Loucy (cell line): ENCODE measurements around the gene INSRR.

ENCODE experiments used
- H2AFZ ChIP-seq: fragments of 200-600 bp; sonication (generic); 2 replicates; pipeline ENCODE4 v1.6.0; 2016; ENCODE audit warnings: antibody characterized with exemption, mild to moderate bottlenecking, low read length, moderate library complexity
- H3F3A ChIP-seq: fragments of 200-600 bp; 2 replicates; pipeline ENCODE4 v1.6.0; 2016; ENCODE audit warnings: antibody characterized with exemption, low read depth, mild to moderate bottlenecking
- H3K27me3 ChIP-seq: fragments of 200-600 bp; sonication (generic); 2 replicates; pipeline ENCODE4 v1.6.1; 2014; ENCODE audit warnings: low read length, mild to moderate bottlenecking; ENCODE audit not compliant: insufficient read depth, poor library complexity, severe bottlenecking
- H3K36me3 ChIP-seq: fragments of 200-600 bp; sonication (generic); 2 replicates; pipeline ENCODE4 v1.6.1; 2016; ENCODE audit warnings: low read length; ENCODE audit not compliant: insufficient read depth
- H3K4me1 ChIP-seq: fragments of 200-600 bp; sonication (generic); 2 replicates; pipeline ENCODE4 v1.5.1; 2014; ENCODE audit warnings: low read length, mild to moderate bottlenecking; ENCODE audit not compliant: insufficient read depth, poor library complexity, severe bottlenecking
- H3K4me2 ChIP-seq: fragments of 200-600 bp; sonication (generic); 2 replicates; pipeline ENCODE4 v1.6.0; 2014; ENCODE audit warnings: antibody characterized with exemption, low read length, low read depth, mild to moderate bottlenecking; ENCODE audit not compliant: poor library complexity, severe bottlenecking
- H3K4me3 ChIP-seq: fragments of 200-600 bp; sonication (generic); 2 replicates; pipeline ENCODE4 v1.5.1; 2014; ENCODE audit warnings: low read length, mild to moderate bottlenecking, mixed read lengths; ENCODE audit not compliant: poor library complexity, severe bottlenecking
- H3K79me2 ChIP-seq: fragments of 200-600 bp; sonication (generic); 2 replicates; pipeline ENCODE4 v1.6.1; 2014; ENCODE audit warnings: low read length; ENCODE audit not compliant: insufficient read depth
- H3K9ac ChIP-seq: fragments of 200-600 bp; sonication (generic); 2 replicates; pipeline ENCODE4 v1.6.0; 2014; ENCODE audit warnings: mild to moderate bottlenecking, low read depth, low read length, moderate library complexity; ENCODE audit not compliant: poor library complexity, severe bottlenecking
- H3K9me2 ChIP-seq: fragments of 200-600 bp; sonication (generic); replicated peaks from 2 replicates; pipeline ENCODE4 v1.6.1; 2016; ENCODE audit warnings: low read depth, low read length, mixed read lengths
- H3K9me3 ChIP-seq: fragments of 200-600 bp; sonication (generic); 2 replicates; pipeline ENCODE4 v1.6.1; 2014; ENCODE audit warnings: mild to moderate bottlenecking, antibody characterized with exemption, low read length, low read depth; ENCODE audit not compliant: insufficient read depth
- H4K20me1 ChIP-seq: fragments of 200-600 bp; sonication (generic); 2 replicates; pipeline ENCODE4 v1.6.0; 2014; ENCODE audit warnings: antibody characterized with exemption, low read length, mild to moderate bottlenecking; ENCODE audit not compliant: insufficient read depth, poor library complexity, severe bottlenecking
- CTCF ChIP-seq: fragments of 200-600 bp; sonication (generic); conservative IDR thresholded peaks from 2 replicates; pipeline ENCODE4 v1.5.1; 2014; ENCODE audit warnings: mild to moderate bottlenecking, antibody characterized with exemption, low read length
- EZH2phosphoT487 ChIP-seq: fragments of 200-600 bp; IDR thresholded peaks from 2 replicates; pipeline ENCODE4 v1.6.1; 2018; ENCODE audit warnings: antibody characterized with exemption, mild to moderate bottlenecking, moderate library complexity, borderline replicate concordance

INSRR gene

GRCh38 chr1:156822680-156823079 is 36.2 kb downstream of the INSRR start:
- H3K4me2 ChIP-seq, result no peak overlapping the region
- H3K4me3 ChIP-seq, result no peak overlapping the region
- no peaks in the 10 kb centered on the region for H3K36me3 ChIP-seq
- H3K4me1 ChIP-seq, result no peaks in the 10 kb centered on the region
- no peaks in the 10 kb centered on the region for H4K20me1 ChIP-seq
- TF ChIP-seq CTCF, result no peak
- no peak for TF ChIP-seq EZH2phosphoT487
- H2AFZ ChIP-seq, result no peak overlapping the region
- H3K9ac ChIP-seq, result no peak overlapping the region
- H3K27me3 ChIP-seq, result no peaks in the 10 kb centered on the region
- H3K79me2 ChIP-seq, result no peaks in the 10 kb centered on the region
- H3K9me2 ChIP-seq, result no peaks in the 10 kb centered on the region
- H3F3A ChIP-seq, result no peaks in the 10 kb centered on the region
- H3K9me3 ChIP-seq, result no peaks in the 10 kb centered on the region

GRCh38 chr1:156821801-156822200 is 37.1 kb downstream of the INSRR start:
- no peak for TF ChIP-seq CTCF
- TF ChIP-seq EZH2phosphoT487, result no peak
- H3K4me3 ChIP-seq, result no peak overlapping the region
- H2AFZ ChIP-seq, result no peak overlapping the region
- peaks cover 7% of the 10 kb centered on the region for H3K4me1 ChIP-seq
- no peaks in the 10 kb centered on the region for H3K79me2 ChIP-seq
- no peak overlapping the region for H3K4me2 ChIP-seq
- no peaks in the 10 kb centered on the region for H3F3A ChIP-seq
- H3K36me3 ChIP-seq, result no peaks in the 10 kb centered on the region
- no peaks in the 10 kb centered on the region for H3K9me3 ChIP-seq
- no peak overlapping the region for H3K9ac ChIP-seq
- no peaks in the 10 kb centered on the region for H3K9me2 ChIP-seq
- H4K20me1 ChIP-seq, result no peaks in the 10 kb centered on the region
- H3K27me3 ChIP-seq, result no peaks in the 10 kb centered on the region

GRCh38 chr1:156816561-156817328 is 42.2 kb downstream of the INSRR start, which contains the start of gene SH2D2A:
Gene SH2D2A, minus strand, starts transcription at chr1:156816848. Its CDS starts 140 bp downstream, at chr1:156816708.
- peaks cover 27% of the 10 kb centered on the region for H3K4me1 ChIP-seq
- H3F3A ChIP-seq, result no peaks in the 10 kb centered on the region
- no peaks in the 10 kb centered on the region for H3K9me3 ChIP-seq
- H3K4me2 ChIP-seq, result peak within 1 kb of the TSS; percentile 79
- H4K20me1 ChIP-seq, result no peaks in the 10 kb centered on the region
- H2AFZ ChIP-seq, result peak within 1 kb of the TSS; percentile 55
- H3K9me2 ChIP-seq, result no peaks in the 10 kb centered on the region
- H3K9ac ChIP-seq, result peak within 1 kb of the TSS; percentile 73
- peak within 1 kb of the TSS; percentile 76 for H3K4me3 ChIP-seq
- H3K79me2 ChIP-seq, result peaks cover 23% of the 10 kb centered on the region; the same call in 1 of the 2 replicates
- TF ChIP-seq CTCF, result no peak
- no peaks in the 10 kb centered on the region for H3K27me3 ChIP-seq
- H3K36me3 ChIP-seq, result no peaks in the 10 kb centered on the region
